Thyroid gland (tissue), 4 donors: ENCODE results near the gene CD160. TPM values are rescaled to one million over a fixed set of nuclear protein-coding genes. Genes with fewer than 3 reads are reported as not detected.
"Not testable (repeated sequence)": the region's sequence is repeated elsewhere in the genome, so short reads cannot be mapped to it uniquely, and the experiment has no call there.

ENCODE experiments used
- DNase-seq, 2 donors: peaks; one replicate each; pipeline ENCODE4 v3.0.0-alpha.2; 2019
- H3K27ac ChIP-seq, 3 donors: fragments of 200-600 bp; sonication (generic); 1 replicate in 2 of 3; 2 replicates in 1 of 3; pipeline ENCODE4 v1.5.1; 2016 to 2019; ENCODE audit warnings: mild to moderate bottlenecking in 1 of 3, moderate library complexity in 1 of 3
- H3K27me3 ChIP-seq: fragments of 200-600 bp; sonication (generic); one replicate; pipeline ENCODE4 v1.5.1; 2019
- H3K36me3 ChIP-seq, 2 donors: fragments of 200-600 bp; sonication (generic); one replicate each; pipeline ENCODE4 v1.5.1; 2016 to 2019
- H3K4me1 ChIP-seq, 2 donors: fragments of 200-600 bp; sonication (generic); one replicate each; pipeline ENCODE4 v1.5.1; 2017 to 2019
- H3K4me3 ChIP-seq, 3 donors: fragments of 200-600 bp; sonication (generic); replicated peaks in 1 of 3; 1 replicate in 2 of 3; 2 replicates in 1 of 3; pipeline ENCODE4 v1.5.1; 2016; ENCODE audit warnings: mild to moderate bottlenecking in 1 of 3
- H3K9me3 ChIP-seq: fragments of 200-600 bp; sonication (generic); one replicate; pipeline ENCODE4 v1.5.1; 2017
- CTCF ChIP-seq, 6 experiments: fragments of 200-600 bp in 3 of 6; fragments of 450-650 bp in 3 of 6; sonication (generic) in 3 of 6; IDR thresholded peaks; one replicate each; pipeline ENCODE4 v1.5.1; 2016 to 2019; ENCODE audit warnings: antibody characterized with exemption in 6 of 6, mild to moderate bottlenecking in 2 of 6, inconsistent platforms in 1 of 6, moderate library complexity in 1 of 6
- POLR2A ChIP-seq, 2 donors: fragments of 450-650 bp; IDR thresholded peaks; one replicate each; pipeline ENCODE4 v1.6.1; 2017; ENCODE audit warnings: antibody characterized with exemption in 2 of 2, mild to moderate bottlenecking in 2 of 2, moderate library complexity in 1 of 2
- WGBS, 2 donors: methylation state at CpG; one replicate each; pipeline ENCODE4 v1.1.5; 2017; 5-methylcytosine and 5-hydroxymethylcytosine counted together
- intact Hi-C: fragments of 100-400 bp; cut with DNase I; formaldehyde crosslinking; loops from one replicate; pipeline ENCODE4 v1.15.1; 2023
- total RNA-seq, 4 donors: library from RNA; depleted of rRNA; stranded (reverse); fragments of >200 nt; gene quantifications; one replicate each; pipeline ENCODE4 v1.2.3, GENCODE V29; 2016

Gene CD160
- total RNA-seq, 4 donors from 2014 or later, result not detected

GRCh38 chr1:145764231-145764940, 45.1 kb downstream of the CD160 start:
- Histone ChIP-seq H3K27ac (peak overlapping the region in 1 of 3 donors; percentile 45), H3K4me1 (peaks cover 0 to 22% of the 10 kb centered on the region in 2 donors)
- intact Hi-C loops, H3K4me3 ChIP-seq, DNase-seq, H3K9me3 ChIP-seq, H3K36me3 ChIP-seq, H3K27me3 ChIP-seq: not testable (repeated sequence)
- WGBS, 2 donors, result 93% methylated on average over 10 to 26 of the region's 52 CpGs

GRCh38 chr1:145765127-145765526, 45.8 kb downstream of the CD160 start:
- WGBS, 2 donors, result 46 to 58% methylated on average over 2 of the region's 3 CpGs
- not testable (repeated sequence) for H3K36me3 ChIP-seq, DNase-seq

GRCh38 chr1:145765585-145766360, 46.5 kb downstream of the CD160 start:
- H3K36me3 ChIP-seq, intact Hi-C loops, H3K4me3 ChIP-seq, H3K27me3 ChIP-seq, DNase-seq, H3K9me3 ChIP-seq: not testable (repeated sequence)
- Histone ChIP-seq H3K27ac (peak overlapping the region in 1 of 3 donors; percentile 20), H3K4me1 (peaks cover 0 to 23% of the 10 kb centered on the region in 2 donors)
- 46 to 54% methylated on average over 5 of the region's 5 CpGs for WGBS, 2 donors

More at GRCh38 chr1:145765127-145765526, 45.8 kb downstream of the CD160 start:
- intact Hi-C loops, H3K4me3 ChIP-seq, H3K27me3 ChIP-seq, H3K9me3 ChIP-seq: not testable (repeated sequence)
- Histone ChIP-seq H3K27ac (peak overlapping the region in 1 of 3 donors; percentile 20), H3K4me1 (peaks cover 0 to 23% of the 10 kb centered on the region in 2 donors)

GRCh38 chr1:145766926-145767325, 47.6 kb downstream of the CD160 start:
- H3K27ac ChIP-seq, H3K9me3 ChIP-seq, intact Hi-C loops, H3K36me3 ChIP-seq, H3K27me3 ChIP-seq, DNase-seq, H3K4me3 ChIP-seq: not testable (repeated sequence)
- H3K4me1 ChIP-seq, result peaks cover 0 to 23% of the 10 kb centered on the region in 2 donors
- WGBS, 2 donors, result 98 to 100% methylated on average over 10 to 12 of the region's 29 CpGs

- H3K27ac ChIP-seq, H3K36me3 ChIP-seq, H3K27me3 ChIP-seq, H3K4me3 ChIP-seq, DNase-seq, intact Hi-C loops, H3K9me3 ChIP-seq: not testable (repeated sequence)
- WGBS, 2 donors, result 96 to 97% methylated on average over 9 to 10 of the region's 10 CpGs
- H3K4me1 ChIP-seq, result peaks cover 0 to 23% of the 10 kb centered on the region in 2 donors
Observed at GRCh38 chr1:145768004-145768403, 48.7 kb downstream of the CD160 start.

- WGBS, 2 donors, result 96 to 100% methylated on average over 1 of the region's 1 CpG
- no peak overlapping the region for H3K27ac ChIP-seq
- no peaks in the 10 kb centered on the region for H3K9me3 ChIP-seq
- no peaks in the 10 kb centered on the region for H3K27me3 ChIP-seq
- intact Hi-C loops, result no loop called here
- DNase-seq, result no peak
- H3K4me3 ChIP-seq, result no peak overlapping the region
- H3K4me1 ChIP-seq, result peaks cover 0 to 17% of the 10 kb centered on the region in 2 donors
- TF ChIP-seq POLR2A (IDR thresholded peaks at IDR 0.05), result no peak
- TF ChIP-seq CTCF (IDR thresholded peaks at IDR 0.05), result no peak
- peaks cover 0 to 8% of the 10 kb centered on the region in 2 donors for H3K36me3 ChIP-seq
Observed at GRCh38 chr1:145771056-145771455, 51.8 kb downstream of the CD160 start.

- Histone ChIP-seq H3K27ac (peak overlapping the region in 2 of 3 donors; percentile 38 to 57), H3K9me3 (no peaks in the 10 kb centered on the region), H3K4me3 (no peak overlapping the region), H3K36me3 (peaks cover 0 to 8% of the 10 kb centered on the region in 2 donors), H3K4me1 (peaks cover 5 to 21% of the 10 kb centered on the region in 2 donors), H3K27me3 (no peaks in the 10 kb centered on the region)
- no peak for DNase-seq
- WGBS, 2 donors, result 89 to 96% methylated on average over 1 of the region's 1 CpG
- intact Hi-C loops, result no loop called here
- TF ChIP-seq CTCF (IDR thresholded peaks at IDR 0.05) (no peak), POLR2A (IDR thresholded peaks at IDR 0.05) (no peak)
Observed at GRCh38 chr1:145773423-145773822, 54.1 kb downstream of the CD160 start.
